Loucy (cell line): ENCODE measurements around the gene TMEM107.

Source experiments
- EZH2phosphoT487 ChIP-seq: fragments of 200-600 bp; IDR thresholded peaks from 2 replicates; pipeline ENCODE4 v1.6.1; 2018; ENCODE audit warnings: antibody characterized with exemption, mild to moderate bottlenecking, moderate library complexity, borderline replicate concordance
- TF ChIP-seq, protein P1 (sequence below): fragments of 200-600 bp; sonication (generic); conservative IDR thresholded peaks from 2 replicates; pipeline ENCODE4 v1.5.1; 2014; ENCODE audit warnings: mild to moderate bottlenecking, antibody characterized with exemption, low read length

DNA sequence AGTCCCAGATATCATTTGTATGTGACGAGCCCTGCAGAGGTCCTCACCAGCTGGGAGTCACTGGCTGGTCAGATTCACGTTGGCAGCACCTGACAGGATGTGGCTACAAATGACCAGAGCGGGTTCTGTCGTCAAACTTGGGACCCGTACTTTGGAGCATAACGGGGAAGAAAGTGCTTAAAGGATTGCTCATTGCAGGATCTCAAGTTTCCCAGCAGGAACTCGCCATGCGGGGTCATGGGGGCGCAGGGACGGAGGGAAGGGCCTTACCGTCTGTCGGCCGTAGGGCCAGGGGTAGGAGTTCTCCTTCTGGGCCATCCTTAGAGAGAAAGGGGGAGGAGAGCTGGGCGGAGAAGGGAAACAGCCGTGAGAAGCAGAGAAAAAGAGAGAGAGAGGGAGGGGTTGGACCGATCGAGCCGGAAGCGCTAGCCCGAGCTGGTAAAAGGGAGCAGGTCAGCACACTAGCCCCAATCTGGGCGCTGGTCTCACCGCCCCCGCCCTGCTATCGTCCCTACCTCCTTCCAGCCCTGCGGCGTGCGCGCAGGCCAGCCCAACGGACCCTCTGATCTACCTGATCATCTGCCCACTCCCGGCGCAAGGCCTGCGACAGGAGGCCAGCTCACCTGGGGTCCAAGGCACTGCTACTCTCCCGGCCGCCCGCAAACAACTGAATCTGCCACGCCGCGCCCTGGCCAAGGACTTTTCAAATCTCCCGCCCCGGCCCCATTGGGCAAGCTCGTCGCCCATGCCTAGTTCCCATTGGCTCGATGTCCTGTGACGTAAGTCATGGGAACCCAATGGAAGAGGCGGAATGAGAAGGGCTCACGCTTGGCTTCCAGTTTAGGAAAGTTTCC lies 34.0 kb upstream of the TMEM107 start, which contains the start of gene AURKB:
- TF ChIP-seq, protein P1, sequence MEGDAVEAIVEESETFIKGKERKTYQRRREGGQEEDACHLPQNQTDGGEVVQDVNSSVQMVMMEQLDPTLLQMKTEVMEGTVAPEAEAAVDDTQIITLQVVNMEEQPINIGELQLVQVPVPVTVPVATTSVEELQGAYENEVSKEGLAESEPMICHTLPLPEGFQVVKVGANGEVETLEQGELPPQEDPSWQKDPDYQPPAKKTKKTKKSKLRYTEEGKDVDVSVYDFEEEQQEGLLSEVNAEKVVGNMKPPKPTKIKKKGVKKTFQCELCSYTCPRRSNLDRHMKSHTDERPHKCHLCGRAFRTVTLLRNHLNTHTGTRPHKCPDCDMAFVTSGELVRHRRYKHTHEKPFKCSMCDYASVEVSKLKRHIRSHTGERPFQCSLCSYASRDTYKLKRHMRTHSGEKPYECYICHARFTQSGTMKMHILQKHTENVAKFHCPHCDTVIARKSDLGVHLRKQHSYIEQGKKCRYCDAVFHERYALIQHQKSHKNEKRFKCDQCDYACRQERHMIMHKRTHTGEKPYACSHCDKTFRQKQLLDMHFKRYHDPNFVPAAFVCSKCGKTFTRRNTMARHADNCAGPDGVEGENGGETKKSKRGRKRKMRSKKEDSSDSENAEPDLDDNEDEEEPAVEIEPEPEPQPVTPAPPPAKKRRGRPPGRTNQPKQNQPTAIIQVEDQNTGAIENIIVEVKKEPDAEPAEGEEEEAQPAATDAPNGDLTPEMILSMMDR: no peak
- no peak for TF ChIP-seq EZH2phosphoT487
